NCI-H2107 treated with DMSO at 0.1 percent for 48 hours (cell line): ENCODE measurements around the gene UFD1.

ENCODE experiments used
- DNase-seq: peaks from one replicate; lab custom pipeline; 2025; ENCODE audit not compliant: unreplicated experiment; lab: John Stamatoyannopoulos, UW

Gene UFD1

DNA sequence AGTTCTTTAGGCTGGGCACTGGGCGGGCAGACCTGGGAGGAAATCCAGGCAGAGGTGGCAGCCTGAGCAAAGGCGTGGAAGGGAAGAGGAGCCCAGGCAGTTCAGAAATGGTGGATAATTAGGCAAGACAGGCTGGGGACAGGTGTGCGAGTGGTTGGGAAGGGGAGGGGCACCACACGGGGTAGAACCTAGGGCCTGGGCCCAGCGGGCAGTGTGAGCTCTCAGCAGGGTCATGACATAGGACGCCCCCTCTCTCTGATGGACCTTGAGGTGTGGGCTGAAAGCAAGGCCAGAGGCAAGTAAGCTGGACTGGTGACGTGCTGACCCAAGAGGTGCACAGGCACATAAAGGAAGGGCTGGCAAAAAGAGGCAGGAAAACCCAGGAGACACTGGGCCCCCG is 6.8 kb downstream of the UFD1 start:
- DNase-seq = no peak

DNA sequence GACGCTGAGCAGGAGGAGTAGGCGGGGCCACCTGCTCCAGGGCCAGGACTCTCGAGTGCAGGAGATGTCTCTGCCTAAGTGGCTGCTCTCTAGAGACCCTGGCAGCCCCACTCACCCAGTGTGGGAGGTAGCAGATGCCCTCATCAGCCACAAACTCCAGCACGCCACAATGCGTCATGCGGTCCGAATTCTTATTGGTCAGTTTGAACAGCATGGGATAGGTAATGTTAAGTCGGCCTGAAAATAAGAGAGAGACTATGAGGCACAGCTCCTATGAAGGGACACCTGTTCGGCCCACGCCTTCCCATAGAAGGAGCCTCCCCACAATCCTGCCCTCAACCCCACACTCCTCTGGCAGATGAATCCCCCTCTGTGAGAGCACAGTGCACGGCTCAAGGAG is 7.4 kb downstream of the UFD1 start:
- DNase-seq = no peak

DNA sequence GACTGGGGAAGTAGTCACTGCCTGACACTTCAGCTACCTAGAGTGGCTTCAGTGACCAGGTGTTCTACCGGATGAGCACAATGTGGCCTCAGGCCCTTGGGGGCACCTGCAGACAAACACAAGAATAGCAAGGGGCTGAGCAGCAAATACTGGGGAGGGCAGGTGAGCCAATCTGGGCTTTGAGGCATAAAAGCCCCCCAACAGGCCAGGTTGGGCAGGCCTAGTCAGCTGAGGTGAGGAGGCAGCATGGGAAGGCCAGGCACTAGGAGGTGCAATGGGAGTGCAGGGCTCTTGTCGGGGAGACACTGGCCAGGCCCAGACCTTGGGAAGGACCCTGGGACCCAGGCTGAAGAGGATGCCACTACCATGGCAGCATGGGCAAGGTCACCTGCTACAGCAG is 9.0 kb downstream of the UFD1 start:
- DNase-seq = no peak

DNA sequence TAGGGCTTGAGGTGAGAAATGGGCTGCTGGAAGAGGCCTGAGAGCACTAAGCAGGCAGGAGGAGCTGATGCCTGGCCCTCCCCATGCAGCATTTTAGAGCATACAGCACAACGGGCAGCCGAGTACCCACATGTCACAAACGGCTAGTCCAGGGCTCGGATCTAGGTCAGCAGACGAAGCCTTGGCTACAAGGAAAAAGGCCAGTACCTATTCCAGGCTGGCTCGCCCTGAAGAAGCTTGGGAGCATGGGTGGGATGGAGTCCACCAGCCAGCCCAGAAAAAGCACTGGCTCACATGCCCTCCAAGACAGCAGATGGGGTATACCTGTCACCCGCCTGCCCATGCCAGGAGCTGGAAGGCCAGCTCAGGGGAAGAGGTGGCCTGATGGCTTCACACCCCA is 9.6 kb downstream of the UFD1 start:
- no peak for DNase-seq

DNA sequence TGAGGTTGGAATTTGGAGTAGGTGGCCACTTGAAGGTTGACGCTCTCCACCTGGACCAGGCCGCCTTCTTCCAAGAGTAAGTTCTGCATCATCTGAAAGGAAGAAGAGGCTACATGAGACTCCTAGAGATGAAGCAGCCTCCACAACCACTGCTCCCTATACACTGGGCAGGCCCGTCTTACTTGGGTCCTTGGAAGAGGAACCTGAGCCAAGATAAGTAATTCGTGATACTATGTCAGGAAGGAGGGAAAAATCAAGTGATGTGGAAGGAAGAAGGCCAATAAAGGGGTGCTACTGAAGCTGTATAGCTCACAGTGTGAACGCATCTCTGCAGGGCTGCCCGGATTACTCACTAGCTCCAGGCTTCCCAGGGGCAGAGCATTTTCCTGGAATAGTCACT is 11.1 kb downstream of the UFD1 start:
- DNase-seq = no peak

DNA sequence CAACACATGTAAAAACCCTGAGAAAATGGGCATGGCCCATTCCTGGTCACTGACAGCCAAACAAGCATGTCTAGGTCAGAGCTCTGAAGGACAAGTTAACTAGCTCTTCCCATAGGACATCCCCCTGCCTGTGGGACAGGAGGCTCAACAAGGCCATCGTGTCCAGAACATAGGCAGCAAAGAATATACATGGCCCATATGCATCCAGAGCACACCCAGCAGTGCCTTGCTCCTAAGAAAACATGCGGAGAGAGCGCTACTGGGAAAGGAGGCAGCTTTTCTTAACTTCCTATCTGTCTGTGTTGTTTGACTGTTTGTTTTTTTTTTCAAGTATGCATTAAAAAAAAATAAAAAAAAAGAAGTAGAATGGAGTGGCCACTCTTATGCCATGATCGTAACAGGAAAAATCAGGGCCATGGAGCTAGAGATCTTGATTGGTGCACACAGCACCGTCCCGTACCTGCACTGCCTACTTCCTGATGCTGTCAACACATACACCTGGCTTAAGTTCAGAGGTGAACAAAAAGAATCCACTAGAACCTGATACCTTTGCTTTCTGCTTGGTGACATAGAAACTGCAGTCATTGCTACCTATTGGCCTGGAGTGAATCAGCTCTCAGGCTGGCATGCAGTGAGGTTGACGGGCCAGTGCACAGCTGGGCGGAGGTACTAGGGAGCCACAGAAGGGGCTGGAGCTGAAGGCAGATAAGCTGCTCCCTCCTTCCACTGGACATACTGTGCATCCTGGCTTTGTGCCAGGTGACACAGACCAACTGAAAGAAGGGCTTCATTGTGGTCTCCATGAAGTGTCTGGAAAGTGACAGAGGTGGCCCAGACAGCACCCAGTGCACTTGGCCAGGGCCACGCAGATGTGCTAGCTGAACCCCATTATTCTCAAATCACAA is 11.9 kb downstream of the UFD1 start:
- DNase-seq = no peak

DNA sequence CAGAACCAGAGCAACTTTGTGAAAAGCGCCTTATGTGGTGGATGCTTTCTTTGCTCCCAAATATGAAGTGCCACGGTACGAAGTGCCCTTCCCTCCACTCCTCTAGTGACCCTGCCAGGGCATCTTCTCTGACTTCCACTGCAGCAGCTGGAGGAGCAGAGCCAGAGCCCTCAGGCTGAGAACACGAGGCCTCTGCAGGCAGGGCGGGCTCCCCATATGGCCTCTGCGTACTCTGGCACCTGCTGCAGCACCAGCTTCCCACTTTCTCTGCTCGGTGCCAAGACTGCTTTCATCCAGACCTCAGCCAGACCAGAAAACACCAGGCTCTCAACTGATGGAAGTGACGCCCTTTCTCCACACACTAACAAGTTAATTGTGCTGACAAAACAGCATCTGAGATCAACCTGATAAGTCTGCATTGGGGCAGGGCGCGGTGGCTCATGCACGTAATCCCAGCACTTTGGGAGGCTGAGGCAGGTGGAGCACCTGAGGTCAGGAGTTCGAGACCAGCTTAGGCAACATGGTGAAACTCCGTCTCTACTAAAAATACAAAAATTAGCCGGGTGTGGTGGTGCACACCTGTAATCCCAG is 12.8 kb downstream of the UFD1 start:
- DNase-seq = no peak

DNA sequence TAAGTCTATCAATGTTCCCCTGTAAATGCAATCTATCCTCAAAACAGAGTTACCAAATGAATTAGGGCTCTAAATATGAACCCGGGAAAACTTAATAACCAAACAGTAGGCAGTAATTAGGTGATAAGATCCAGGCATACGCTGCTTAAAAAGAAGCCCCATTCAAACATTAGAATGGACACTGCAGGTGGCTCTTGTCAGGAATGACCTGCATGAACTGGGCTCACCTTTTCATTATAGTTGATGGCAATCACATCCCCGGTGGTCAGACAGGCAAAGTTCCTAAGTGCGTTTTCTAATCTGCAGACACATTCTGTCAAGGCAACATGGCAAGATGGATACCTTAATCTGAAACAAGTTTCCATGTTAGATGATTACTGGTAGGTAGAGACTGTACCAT is 14.0 kb downstream of the UFD1 start:
- no peak for DNase-seq

DNA sequence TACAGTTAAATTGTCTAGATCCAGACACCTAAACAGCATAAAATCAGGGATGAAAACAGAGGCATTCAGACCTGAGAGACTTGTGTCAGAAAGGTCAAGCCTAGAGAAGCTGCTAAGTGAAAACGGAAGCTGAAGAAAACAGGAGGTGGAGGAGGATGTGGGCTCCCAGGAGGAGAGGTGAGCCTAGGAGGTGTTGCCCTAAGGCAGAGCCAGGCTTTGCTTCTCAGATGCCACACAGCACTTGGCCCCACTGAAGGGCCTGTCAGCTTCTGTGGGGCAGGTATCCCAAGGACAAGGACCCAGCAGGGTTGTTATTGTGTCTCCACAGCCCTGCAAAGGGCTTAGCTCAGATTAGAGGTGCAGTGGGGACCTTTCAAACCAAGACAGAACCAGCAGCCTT is 14.4 kb downstream of the UFD1 start:
- no peak for DNase-seq

DNA sequence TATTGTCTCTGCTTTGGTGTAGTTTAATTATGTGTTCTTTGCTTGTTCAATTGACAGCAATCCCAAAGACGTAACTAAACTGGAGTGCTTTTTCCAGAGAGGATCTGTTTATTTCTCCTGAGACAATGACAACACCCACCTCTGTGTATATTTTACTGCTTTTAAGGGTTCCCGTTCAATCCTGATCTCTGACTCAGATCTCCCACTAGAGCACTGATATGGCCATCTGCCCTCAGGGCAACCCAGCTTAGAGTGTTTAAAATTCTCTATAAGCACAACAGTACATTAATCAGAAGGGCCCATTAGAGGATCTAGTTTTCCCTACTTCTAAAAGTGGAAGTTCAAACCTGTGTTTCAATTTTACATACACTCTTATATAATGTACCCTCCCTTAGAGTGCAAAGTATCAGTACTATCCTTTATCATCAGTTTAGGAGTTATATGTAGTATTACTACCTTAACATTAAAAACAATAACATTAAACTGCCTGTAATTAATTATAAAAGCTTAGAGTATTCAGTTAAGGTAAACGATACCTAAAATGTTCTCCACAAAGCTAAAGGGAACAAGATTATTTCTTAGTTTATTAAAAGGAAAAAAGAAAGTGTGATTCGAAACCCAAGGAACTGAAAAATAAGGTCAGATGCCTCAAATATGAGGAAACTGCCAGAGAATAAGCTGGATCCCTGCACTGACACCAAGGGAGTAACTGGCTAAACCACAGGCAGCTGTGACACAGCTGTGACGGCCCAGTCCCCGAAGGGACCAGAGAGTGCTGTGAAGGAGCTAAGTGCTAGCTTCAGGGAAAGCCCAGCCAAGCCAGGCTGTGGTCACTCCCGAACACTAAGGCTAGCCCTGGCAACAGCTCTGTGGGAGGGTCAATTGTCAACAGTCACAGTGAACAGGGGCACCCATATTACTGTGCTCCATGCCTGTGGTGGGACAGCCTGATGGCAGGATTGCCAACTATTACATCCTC is 15.2 kb downstream of the UFD1 start:
- DNase-seq = no peak

DNA sequence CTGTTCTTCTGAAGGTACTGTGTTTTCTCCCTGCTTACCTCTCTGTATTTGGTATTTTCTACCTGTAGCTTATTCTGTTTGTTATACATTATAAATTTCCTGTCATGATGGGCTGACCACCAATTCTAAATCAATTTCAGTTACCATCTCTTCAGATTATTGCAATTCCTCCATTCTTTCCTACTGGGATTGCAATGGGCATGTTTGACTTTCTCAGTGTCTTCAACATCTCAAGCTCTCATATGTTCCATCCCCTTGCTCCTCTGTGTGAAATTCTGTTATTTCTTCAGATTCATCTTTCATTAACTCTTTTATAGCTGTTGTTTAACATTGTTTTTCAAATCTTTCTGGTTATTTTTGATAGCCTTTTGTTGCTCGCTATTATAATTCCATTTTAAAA is 16.0 kb downstream of the UFD1 start:
- no peak for DNase-seq

DNA sequence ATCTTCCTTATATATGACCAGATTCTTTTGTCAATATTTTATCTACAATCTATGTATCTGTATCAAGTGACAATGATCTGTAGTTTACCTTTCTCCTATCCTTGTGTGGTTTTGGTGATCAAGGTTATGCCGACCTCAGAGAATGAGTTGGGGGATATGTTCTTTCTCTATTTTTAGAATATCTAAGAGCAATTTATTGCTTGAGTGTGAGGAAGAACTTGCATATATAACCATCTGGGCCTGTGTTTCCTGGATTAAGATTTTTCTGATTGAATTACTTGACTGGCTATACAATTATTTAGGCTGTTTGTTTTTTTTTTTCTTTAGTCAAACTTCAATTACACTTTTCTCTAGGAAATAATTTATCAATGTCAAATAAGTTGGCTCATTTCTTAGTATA is 17.5 kb downstream of the UFD1 start:
- DNase-seq = no peak

DNA sequence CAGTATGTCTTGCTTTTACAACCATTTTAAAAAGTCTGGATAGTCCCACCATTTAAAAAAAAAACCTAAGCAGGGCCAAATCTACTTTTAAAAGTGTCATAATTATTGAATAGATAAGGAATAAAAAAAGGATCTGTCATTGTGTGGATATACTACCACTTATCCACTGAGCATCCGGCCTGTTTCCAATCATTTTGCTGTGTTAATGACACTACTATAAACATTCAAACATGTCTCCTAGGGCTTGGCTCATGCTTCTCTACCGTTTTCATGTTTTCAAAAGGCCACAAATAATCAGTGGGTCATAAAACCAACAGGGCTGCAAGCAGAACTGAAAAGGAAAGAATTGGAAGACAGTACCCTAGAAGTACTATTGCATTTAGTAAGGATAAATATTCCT is 19.0 kb downstream of the UFD1 start:
- DNase-seq = no peak

DNA sequence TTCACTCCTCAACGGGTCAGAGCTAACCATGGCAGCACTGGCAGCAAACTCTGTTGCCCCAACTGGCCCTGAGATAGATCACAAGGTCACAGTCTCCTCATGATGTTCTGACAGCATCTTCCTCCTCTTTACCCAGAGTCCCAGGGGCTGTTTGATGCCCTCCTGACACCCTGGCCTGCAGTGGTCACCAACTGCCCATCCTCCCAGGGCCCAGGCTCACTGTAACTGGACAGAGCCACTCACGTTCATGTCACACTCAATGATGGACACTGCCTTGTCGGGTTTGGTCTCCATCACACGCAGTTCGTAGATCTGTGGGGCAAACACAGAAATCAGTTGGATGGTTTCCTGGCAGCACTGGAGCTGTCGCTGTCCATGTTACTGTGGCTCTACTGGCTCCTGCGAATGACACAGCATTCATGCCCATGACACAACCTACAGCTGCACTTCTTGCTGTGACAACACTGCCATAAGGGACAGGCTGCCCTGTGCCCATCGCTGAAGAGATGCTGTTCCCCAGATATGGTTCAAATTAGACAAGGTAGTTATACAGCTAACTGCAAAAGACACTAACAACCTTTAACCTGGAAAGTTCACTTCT is 21.1 kb downstream of the UFD1 start:
- no peak for DNase-seq

DNA sequence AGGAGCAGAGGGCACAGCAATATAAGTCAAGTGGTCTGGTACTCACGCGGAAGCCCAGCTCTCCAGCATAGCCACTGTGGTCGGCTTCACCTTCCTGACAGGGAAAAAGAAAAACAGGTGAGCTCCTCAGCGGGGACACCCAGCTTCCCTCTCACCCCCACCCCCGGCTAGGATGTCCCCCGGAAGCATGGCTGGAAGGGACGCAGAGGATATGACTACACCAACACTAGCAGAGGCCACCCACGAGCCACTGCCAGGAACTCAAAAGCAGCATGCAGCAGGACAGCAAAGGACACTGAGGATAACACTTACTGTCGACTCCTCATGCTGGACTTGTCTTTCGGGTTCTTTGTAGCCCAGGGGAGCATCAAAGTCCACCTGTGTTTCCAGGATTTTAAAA is 22.5 kb downstream of the UFD1 start:
- no peak for DNase-seq

DNA sequence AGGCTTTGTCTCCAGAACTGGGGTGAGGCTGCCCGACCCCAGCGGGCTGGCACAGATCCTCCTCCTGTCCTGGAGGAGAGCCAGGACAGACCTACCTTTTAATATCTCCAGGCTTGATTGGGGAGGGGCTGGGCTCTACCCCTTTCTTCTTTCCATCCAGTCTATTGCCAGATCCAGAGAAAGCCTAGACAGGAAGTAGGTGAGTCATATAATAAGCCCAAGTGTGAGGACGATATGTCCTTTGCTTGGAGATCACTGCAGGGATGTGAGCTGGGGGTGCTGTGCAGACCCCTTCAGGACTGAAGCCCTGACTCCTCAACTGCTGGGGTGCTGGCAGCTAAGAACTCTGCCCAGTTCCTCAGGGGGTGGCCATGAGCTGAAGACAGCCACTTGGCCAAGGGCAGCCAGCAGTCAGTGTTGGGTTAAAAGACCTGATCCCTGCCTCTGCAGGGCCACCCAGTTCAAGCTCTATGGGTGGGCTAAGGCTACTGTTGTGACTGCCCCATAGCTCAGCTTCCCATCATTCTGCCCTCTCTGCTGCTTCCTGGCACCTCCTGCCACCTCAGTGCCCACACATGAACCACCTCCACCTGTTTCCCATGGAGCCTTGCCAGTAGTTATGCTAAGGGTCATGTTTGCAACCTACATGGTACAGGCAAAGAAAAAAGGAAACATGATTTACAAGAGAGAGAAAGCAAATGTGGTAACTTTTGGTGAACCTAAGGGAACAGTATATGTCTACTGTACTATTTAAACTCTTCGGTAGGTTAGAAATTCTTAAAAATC is 23.2 kb downstream of the UFD1 start:
- DNase-seq = no peak

DNA sequence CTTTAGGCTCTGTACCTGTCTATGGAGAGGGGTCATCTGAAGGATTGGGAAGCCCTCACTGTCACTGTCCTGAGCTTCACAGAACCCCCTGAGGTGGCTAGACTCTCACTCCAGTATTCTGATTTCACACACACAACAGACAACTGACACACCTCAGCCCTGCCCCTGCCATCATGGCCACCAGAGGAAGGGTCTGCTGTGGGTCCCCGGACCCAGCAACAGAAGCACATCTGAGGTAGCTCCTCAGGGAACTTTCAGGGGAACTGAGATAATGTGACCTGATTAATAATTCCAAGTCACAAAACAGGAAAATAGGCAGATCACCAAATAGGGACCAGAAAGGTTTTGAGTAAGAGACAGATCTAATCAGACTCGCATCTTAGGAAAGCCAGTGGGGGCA is 24.0 kb downstream of the UFD1 start:
- no peak for DNase-seq

DNA sequence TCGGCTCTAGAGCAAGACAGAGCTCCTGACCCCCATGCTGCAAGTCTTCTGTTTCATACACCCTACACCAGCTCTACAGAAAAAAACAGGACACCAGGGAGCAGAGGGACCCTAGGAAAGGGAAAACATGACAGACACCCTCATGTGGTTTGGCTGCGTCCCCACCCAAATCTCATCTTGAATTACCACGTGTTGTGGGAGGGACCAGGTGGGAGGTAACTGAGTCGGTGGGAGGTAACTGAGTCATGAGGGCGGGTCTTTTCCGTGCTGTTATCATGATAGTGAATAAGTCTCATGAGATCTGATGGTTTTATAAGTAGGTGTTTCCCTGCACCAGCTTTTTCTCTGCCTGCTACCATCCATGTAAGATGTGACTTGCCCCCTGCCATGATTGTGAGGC is 24.8 kb downstream of the UFD1 start:
- no peak for DNase-seq

DNA sequence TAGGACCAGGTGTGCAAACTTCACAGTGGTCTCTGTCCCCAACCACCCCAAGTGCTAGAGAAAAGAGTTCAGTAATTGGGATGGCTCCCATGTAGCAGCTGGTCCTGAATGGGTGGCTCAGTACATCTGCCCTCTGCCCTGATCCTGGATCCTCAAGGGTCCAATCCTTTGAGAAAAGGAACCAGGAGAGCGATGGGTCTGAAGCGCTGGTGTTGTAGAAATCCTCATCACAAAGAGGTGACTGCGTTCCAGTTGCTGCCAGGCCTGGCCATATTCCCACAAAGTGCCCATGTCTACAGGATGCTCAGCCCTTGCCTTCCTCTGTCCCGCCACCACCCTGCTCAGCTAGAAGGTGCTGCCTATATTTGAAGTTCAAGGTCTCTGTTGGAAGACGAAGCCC is 25.3 kb downstream of the UFD1 start:
- no peak for DNase-seq

DNA sequence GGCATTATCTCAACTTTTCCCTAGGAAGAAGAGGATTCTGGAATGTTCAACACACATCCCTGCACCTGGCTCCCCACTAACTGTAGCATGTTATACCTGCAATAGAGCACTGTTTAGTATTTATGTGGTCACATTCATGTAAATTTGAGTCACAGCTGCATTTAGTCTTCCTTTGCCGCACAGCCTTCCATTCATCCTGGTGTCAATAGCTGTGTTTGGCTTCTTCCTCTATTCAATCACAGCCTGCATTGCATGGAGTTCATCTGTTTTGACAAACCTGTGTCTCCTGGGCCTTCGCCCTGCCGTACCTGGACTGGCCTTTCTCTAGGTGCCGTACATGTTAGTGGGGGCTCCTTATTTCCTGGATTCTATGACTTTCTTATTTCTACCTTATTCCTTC is 27.4 kb downstream of the UFD1 start:
- no peak for DNase-seq
